AG08395 (cell line): ENCODE measurements around the gene IMMP1L.

ENCODE experiments used
- DNase-seq: peaks from one replicate; pipeline ENCODE4 v3.0.0; 2012; ENCODE audit warnings: mixed read lengths, low spot score

Gene IMMP1L

DNA sequence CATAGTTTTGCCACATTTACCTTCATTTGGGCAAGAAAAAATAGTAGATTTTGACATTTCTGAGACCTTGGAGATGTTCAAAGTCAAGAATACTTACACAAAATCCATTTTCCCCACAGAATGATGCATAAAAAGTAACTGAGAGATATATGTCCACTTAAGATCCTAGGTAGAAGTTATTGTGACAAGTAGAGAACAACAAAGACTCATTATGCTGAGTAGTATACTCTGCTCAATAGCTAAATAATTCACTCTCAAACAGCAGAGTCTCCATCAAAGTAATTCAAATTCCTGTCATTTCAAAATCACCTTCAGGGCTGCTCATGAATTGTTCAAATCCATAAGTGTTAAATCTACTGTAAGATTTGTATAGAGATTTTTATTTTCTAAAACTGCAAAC lies 35.3 kb downstream of the IMMP1L start:
- no peak for DNase-seq

DNA sequence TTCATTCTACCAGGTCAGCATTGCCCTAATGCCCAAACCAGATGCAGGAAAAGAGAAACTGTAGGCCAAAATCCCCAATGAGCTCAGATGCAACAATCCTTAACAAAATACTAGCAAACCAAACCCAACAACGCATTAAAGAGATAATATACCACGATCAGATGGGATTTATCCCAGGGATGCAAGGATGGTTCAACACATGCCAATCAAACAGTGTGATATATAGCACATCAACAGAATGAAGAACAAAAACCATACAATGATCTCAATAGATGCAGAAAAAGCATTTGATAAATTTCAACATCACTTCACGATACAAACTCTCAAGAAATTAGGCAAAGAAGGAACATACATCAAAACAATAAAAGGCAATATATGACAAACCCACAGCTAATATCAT lies 45.0 kb downstream of the IMMP1L start:
- DNase-seq: no peak

DNA sequence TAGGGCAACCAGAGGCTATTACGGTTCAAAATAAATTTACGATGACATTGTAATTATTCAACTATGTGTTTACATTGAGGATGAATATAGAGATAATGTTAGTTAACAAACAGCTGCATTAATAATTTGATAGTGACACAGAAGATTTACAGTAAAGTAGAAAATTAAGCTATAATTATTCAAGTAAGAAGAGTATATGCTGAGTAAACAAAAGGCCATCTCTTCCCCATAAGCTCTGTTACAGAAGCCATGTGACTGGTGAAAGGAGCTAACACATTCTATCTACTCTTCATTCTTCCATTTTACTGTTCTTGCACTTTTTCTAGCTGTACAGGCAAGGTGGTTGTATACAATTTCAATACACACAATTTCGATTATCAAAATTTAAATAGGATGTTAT lies 54.2 kb downstream of the IMMP1L start:
- no peak for DNase-seq

DNA sequence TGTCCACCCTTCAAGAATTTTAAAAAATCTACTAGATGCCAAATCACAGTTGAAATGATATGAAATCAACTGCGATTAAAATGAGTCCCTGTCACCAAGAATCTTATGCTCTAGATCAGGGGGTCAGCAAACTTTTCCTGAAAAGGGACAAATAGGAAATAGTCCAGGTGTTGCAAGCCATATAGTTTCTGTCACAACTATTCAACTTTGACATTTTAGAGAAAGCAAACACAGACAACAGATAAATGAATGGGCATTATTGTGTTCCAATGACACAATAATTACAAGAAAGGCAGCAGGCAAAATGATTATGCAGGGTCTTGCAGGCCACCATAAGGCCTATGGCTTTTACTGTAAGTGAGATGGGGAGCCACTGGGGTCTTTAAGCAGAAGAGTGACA lies 58.6 kb downstream of the IMMP1L start:
- no peak for DNase-seq

DNA sequence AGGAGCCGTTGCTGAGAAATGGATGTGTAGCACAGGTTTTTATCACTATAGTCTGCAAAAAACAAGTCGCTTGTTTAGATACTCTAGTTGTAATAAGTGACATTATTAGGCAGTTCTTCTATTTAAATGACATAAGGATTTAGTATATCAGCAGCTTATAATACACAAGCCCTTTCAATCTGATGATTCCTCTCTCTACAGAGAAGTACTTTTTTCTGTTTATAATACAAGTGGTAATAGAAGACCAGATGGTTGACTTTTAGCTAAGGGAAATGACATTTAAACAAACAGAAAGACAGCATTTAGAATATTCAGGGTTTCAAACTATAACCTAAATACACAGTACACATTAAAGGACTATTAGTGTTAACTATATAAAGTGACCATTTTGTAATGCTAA lies 60.4 kb downstream of the IMMP1L start:
- no peak for DNase-seq

DNA sequence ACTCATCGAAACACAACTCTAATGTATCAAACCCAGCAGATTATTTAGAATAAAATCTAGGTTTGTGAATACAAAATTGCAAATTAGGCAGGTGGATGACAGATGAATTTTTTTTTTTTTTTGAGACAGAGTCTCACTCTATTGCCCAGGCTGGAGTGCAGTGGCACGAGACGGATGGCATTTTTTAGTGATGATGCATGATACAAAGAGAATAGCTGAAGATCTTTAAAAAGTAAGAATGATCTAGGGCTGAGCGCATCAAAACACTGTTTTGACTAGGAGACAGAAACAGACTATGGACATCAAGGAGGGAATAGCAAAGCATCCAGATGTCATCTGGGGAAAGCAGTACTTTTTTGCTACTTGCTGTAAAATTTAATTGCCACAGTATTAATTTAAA lies 63.8 kb downstream of the IMMP1L start:
- no peak for DNase-seq

DNA sequence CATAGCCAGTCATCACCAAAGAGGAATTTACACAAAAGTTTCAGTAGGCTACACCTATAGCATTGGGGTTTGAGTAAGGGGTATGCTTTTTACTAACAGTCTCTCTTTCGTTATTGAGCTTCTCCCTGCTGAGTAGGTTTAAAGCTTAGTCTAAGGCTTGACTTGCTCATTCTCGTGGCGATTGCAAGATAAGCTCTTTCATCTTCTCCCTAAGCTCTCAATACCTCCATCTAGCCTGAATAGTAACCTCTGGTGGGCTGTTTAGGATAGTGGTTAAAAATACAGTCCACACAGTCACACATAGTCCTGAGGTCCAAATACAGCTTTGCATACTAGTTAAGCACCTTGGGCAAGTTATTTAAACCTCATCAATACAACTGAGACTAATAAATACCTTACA lies 65.6 kb downstream of the IMMP1L start:
- no peak for DNase-seq

DNA sequence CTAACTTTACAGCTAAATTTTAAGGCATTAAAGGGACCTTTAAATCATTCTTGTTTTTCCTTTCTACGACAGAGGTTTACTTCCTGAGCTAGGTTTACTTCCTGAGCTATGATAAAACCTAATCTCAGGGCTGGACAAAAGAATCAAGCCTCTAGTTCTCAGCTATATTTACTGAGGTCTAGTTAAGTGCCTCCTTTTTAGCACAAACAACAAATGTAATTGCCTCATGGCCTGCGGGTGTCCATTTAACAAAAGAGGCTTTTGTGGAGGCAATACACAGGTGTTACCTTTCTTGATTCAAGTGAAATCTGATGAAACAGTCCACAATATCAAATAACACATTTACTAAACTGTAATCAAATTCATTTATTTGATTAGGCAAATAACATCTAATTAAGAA lies 67.3 kb downstream of the IMMP1L start:
- DNase-seq: no peak

DNA sequence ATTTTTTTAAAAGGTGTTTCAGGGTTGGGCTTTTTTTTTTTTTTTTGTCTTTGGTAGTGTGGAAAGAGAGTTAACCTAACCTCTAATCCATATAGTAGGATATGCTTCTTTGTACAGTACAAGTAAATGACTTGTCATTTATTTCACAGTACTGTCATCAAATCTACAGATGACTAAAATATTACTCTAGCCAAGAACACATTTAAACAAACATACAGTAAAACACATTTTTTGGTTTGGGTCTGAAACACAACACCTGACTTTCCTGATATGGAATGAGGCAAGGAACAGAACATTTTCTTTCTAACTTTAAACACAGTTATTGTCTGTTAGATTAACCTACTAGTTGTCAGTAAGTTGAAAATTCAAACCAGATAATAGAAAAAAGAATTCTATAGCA lies 68.1 kb downstream of the IMMP1L start:
- DNase-seq: no peak

DNA sequence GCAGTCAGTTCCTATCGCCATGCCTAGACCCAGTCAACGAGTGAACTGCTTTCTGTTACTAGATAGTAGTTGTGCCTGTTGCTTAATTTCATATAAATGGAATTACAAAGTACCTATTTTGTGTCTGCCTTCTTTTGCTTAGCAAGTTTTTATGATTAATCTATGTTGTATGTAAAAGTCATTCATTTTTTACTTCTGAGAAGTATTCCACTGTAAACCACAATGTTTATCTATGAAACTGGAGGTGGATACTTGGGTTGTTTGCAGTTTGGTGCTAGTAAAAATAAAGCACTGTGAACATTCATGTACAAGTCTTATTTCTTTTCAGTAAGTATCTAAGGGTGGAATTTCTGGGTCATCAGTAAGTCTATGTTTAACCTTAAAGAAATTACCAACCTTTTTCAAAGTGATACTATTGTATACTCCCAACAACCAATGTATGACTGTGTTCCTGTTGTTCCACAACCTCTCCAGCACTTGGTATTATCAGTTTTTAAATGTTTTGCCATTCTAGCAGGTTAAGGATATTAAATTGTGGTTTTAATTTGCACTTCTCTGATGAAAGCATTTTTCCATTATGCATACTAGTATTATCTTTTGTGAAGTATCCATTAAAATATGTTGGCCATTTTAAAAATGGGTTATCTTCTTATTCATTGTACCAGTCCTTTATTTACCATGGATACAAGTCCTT lies 71.5 kb downstream of the IMMP1L start:
- peak; percentile 2 for DNase-seq

DNA sequence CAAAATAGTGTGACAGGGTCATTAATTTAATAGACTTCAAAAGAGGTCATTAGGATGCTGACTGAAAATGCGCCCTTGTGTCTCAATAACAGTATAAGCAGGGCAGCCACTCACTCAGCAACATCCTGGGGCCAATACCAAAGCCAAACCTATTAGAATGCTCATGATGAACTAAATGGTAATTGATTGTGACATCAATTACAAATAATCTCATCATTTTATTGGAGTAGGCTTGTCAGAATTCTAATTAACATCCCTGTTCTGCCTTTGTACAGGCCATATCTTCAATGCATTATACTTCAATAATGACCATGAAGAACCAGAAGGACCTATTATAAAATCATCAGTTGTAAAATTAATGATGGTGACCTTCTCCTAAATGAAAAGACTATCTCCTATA lies 75.6 kb downstream of the IMMP1L start:
- no peak for DNase-seq

DNA sequence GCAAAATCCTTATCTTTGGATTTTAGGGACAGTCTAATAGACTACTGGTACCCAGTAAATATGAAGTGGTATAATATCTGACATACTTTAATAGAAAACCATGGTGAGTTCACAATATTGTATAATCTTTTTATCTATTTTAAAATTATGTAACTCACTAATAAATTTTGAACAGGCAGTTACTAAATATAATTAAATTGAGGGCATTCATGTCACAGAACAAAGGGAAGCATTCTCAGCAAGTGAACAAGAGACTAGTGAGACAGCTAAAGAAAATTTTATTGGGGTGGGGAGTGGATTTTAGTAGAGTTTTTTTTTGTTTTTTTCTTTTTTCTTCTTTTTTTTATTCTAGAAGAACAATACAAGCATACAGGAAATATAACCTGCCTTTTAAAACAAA lies 84.8 kb downstream of the IMMP1L start:
- DNase-seq: no peak

DNA sequence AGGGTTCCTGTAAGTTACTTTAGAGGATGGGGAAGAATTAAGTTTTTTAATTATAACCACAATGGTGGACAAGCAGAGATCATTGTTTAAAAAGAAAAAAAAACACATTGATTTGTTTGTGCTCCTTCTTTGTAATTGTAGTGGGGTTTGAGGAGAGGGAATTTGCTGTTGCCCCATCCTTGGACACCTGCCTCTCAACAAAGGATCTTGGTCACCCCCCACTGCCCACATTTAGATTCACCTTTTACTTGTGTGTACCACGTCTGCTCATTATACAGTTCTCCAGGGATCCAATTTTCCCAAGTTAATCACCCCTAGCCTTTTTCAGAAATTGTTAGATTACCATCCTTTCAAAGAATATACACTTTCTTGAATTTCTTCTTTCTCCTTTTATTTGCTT lies 86.7 kb downstream of the IMMP1L start:
- DNase-seq: no peak

DNA sequence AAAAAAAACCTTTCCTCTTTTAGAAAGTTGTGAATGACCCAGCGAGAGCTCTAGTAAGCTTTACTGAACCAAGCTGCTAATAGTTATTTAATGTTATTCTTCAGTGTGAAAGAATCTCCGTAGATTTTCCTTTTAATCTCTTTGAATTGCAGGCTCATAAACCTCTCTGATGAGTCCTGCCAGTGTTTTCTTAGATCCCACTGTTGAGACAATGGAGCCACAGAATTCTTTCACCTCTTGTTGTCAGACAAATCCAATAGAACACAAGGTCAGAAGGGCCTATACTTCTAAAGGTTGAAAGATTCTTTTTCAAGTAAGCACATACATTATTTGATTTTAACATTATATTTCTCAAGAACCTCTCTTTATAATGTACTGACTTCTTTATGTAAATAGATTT lies 87.6 kb downstream of the IMMP1L start:
- no peak for DNase-seq

DNA sequence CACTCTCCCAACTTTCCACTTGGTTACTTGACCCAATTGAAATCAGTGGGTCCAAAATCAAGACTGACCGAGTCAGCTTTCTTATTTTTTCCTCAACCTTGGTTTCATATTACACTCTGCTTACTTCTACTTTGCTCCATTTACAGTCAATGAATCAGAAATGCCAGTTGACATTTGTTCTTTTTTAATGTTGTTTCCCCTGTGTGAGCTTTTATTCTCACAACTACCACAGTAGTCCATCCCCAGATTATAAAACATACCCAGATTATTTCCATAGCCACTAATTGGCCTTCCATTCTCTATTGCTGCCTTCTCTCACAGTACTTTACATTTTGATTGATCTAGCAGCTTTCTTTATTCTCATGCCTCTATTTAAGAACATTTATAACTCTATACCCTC lies 89.8 kb downstream of the IMMP1L start:
- DNase-seq: no peak

DNA sequence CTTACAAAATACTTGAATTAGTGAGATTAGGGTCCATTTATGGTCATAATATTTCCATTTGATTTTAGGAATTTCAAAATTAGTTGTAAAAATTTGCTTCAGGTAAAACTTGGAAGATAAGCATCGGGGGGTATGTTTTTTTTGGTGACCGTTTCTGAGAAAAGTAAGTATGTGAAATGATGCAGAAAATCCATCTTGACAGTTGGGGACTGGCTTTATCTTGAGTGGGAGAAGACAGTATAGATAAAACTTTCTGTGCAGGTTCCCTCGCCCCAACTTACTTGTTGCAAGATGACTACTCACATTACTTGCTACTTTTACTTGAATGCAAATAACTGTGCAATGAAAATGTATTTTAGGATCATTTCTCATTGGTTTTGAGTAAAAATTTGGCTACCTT lies 90.3 kb downstream of the IMMP1L start:
- DNase-seq: no peak

DNA sequence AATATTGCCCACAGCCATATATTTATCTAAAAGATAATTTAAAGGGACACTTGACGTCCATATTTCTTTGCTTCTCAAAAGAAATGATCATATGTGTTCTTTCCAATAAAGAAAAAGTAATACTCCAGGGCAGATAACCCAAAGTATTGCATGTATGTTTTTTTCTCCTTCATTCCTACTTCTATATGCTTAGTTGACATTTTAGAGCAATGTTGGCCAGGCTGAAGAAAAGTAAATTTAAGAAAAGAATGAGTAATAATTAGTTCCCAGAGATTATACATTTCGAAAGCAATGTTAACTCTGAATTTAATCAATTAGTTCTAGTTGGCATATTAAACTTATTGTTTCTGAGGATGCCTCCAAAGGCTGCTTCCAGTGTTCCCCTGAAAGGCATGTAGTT lies 91.6 kb downstream of the IMMP1L start:
- no peak for DNase-seq

DNA sequence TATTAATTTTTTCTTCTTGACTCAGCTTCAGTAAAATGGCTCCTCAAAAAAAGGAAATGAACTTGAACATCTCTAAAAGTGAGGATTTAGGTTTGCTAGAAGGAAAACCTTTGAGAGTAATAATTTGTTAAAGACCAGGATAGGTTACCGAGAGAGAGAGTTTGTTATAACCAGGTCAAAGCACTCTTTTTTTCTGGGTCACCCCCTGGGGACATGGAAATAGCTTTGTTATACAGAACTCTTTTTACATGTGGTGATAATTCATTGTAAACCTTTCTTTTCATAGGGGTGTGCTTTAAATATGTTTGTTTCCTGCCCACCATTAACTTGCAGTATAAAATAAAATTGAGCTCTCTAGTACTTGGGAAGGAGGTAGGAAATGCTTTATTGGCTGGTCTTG lies 92.1 kb downstream of the IMMP1L start:
- no peak for DNase-seq

DNA sequence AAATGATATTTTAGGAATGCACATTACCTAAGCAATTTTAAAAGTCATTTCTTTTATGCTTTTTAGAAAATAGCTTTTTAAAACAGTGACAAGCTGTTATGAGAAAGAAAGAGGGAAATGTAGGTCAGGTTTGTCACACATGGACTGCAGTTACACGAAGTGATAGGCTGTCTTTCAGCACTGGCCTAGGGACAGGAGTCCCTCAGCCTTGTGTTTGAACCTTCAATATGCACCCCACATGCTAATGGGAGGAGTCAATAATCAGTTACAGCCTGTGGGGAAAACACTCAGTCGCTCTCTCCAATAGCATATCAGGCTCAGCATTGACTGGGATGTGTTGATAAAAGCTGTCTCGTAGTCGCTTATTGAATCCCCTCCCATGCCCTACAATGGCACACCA lies 94.0 kb downstream of the IMMP1L start:
- DNase-seq: no peak

DNA sequence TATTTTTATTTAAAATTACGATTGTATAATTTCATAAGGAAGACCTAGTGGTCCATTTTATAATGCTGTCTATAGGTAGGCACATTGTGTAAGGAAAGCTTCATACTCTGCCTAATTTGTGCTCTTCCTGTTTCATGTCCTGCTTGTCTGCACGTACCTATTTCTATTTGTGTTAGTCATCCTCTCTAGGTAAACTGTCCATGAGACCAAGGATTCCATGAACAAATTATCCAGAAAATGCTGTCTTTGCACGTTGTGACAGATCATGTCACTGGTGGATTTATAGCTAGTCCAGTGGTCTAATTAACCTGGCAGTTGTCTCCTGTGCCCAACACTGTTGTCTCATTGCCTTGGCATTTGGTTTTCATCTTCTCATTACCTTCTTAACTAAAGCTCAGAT lies 95.1 kb downstream of the IMMP1L start:
- DNase-seq: no peak

DNA sequence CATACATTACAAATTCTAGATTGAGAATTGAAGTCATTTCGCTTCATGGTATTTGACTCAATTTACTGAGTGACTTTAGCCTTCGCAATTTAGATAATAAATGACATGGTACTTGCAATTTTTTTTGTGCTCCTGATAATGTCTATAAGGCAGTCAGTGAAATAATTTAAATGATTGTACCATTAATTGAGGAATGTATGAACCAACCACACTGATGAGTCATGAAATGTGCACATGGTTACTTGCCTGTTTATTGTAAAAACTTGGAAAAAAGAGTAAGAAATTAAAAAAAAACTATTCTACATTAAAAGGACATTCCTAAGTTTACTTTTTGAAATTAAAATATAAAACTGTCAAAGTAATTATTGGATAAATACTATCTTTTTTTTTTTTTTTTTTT lies 96.5 kb downstream of the IMMP1L start:
- peak; percentile 34 for DNase-seq

DNA sequence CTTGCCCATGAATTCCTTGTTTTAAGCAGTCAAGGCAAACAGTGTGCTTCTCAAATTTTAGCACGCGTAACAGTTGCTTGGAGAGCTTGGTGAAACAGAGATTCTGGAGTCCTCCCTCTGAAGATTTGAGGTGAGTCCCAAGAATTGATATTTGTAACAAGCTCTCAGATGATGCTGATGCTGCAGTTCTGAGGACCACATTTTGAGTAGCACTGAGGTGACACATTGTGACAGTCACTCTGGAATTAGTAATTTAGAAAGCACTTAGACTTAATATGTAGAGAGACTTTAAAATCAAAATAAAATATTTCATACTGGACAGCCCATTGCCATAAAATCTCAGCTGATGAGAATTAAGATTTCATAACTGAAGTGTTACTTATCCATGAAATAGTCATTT lies 101.2 kb downstream of the IMMP1L start:
- DNase-seq: no peak

DNA sequence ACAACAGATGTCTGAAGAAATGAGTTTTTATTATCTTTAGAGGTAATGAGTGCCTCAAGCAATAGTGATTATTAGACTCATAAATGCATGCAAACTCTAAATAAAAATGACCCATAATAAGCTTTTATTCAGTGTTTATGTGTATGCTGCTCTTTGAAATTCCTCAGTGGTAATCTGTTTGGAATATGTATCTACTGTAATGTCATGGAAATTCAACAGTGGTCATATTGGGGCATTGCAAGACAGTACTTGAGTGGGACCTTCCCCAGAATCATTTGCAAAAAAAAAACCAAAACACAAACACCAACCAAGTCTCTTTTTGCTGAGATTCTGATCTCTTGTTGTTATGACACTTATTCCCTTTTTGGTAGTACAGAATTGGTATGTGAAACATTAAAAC lies 104.8 kb downstream of the IMMP1L start:
- DNase-seq: no peak

DNA sequence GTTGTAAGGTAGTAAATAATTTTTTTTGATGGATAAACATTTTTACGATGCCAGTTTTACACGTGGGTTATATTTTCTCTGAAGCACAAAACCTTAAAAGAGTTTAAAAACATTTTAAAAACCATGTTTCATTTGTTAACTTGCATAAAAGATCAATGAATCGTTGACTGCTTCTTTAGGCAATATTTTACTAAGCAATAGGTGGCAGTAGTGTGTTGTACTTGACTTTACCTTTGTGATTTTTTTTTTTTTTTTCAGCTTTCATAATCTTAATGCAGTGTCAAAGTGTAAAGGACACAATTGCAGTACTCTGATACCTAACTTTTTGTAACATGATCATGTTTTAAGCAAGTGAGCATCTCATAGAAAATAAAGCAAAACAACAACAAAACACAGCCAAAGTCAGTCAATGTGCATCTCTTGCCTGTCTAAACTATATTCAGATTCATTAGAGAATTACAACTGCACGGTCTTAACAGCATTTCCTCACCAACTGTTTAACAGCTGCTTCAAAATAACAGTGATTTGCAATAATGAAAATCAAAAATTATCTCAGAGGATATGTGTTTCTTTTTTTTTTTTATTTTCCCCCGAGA lies 112.1 kb downstream of the IMMP1L start:
- DNase-seq: peak; percentile 28
